Sigmoid colon (tissue), 7 donors: Measurements from ENCODE around the gene TSSK6. TPM values are rescaled to one million over a fixed set of nuclear protein-coding genes. Genes with fewer than 3 reads are reported as not detected.

ENCODE experiments used
- DNase-seq: peaks from one replicate; pipeline ENCODE4 v3.0.0-alpha.2; 2019
- H3K27ac ChIP-seq, 4 donors: fragments of 200-600 bp; sonication (generic); one replicate each; pipeline ENCODE4 v1.5.1; 2016 to 2019; ENCODE audit warnings: mild to moderate bottlenecking in 1 of 4
- H3K27me3 ChIP-seq, 3 donors: fragments of 200-600 bp; sonication (generic); one replicate each; pipeline ENCODE4 v1.5.1; 2019; ENCODE audit warnings: mild to moderate bottlenecking in 1 of 3
- H3K36me3 ChIP-seq, 4 donors: fragments of 200-600 bp; sonication (generic); one replicate each; pipeline ENCODE4 v1.5.1; 2016 to 2019
- H3K4me1 ChIP-seq, 4 donors: fragments of 200-600 bp; sonication (generic); one replicate each; pipeline ENCODE4 v1.5.1; 2017 to 2019
- H3K4me3 ChIP-seq, 4 donors: fragments of 200-600 bp; sonication (generic); one replicate each; pipeline ENCODE4 v1.5.1; 2017 to 2019; ENCODE audit warnings: mild to moderate bottlenecking in 2 of 4, moderate library complexity in 1 of 4
- H3K9me3 ChIP-seq, 4 donors: fragments of 200-600 bp in 3 of 4; sonication (generic) in 3 of 4; one replicate each; pipeline versions ENCODE4 v1.5.1 to v1.6.1; 2013 to 2019
- CTCF ChIP-seq, 4 experiments: fragments of 450-650 bp in 3 of 4; fragments of 200-600 bp in 1 of 4; IDR thresholded peaks; one replicate each; pipeline ENCODE4 v1.5.1; 2016 to 2019; ENCODE audit warnings: antibody characterized with exemption in 4 of 4, mild to moderate bottlenecking in 3 of 4, moderate library complexity in 2 of 4
- EP300 ChIP-seq, 4 donors: sonication (generic); formaldehyde crosslinking; IDR thresholded peaks; one replicate each; pipeline ENCODE4 v1.6.1; 2017; ENCODE audit warnings: antibody characterized with exemption in 4 of 4
- POLR2A ChIP-seq, 2 donors: fragments of 450-650 bp; IDR thresholded peaks; one replicate each; pipeline ENCODE4 v1.6.1; 2016; ENCODE audit warnings: antibody characterized with exemption in 2 of 2, mild to moderate bottlenecking in 2 of 2, moderate library complexity in 2 of 2
- POLR2AphosphoS5 ChIP-seq, 4 donors: sonication (generic); formaldehyde crosslinking; IDR thresholded peaks; one replicate each; pipeline ENCODE4 v1.6.1; 2017; ENCODE audit warnings: antibody characterized with exemption in 4 of 4
- WGBS, 2 donors: extraction: QIAGEN DNeasy Blood & Tissue Kit; methylation state at CpG; one replicate each; pipeline ENCODE4 v1.1.7; 2013; 5-methylcytosine and 5-hydroxymethylcytosine counted together
- intact Hi-C: fragments of 100-400 bp; cut with DNase I; formaldehyde crosslinking; loops from one replicate; pipeline ENCODE4 v1.15.1; 2023
- polyA plus RNA-seq, 3 donors: library from polyadenylated mRNA; stranded (reverse); fragments of 200-250 nt; gene quantifications; one replicate each; pipeline ENCODE4 v1.2.3, GENCODE V29; 2013
- total RNA-seq, 4 donors: library from RNA; depleted of rRNA; stranded (reverse); fragments of >200 nt; gene quantifications; one replicate each; pipeline ENCODE4 v1.1.0, GENCODE V29; 2016
- donor health status: healthy with polysubstance abuse.
- donor health status: Bipolar disorder and iron deficiency.
- donor health status: healthy.

TSSK6 gene
- total and polyA plus RNA-seq, 7 donors, result 1.2 to 3.3 (median 1.6) TPM

DNA sequence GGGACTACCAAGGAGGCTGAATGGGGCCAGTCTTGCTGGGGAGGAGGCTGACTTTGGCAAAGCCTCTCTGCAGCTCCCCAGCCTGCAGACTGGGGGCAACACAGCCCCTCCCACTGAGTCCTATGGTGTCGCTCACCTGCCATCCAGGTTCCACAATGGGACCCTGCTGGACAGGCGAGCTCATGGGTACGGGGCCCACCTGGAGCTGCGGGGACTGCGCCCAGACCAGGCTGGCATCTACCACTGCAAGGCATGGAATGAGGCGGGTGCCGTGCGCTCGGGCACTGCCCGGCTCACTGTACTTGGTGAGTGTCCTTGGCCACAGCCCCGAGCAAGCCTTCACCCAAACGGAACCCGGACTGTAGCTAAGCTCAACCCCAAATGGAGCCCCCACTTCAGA lies 27.8 kb upstream of the TSSK6 start:
- H3K27ac ChIP-seq, result no peak overlapping the region
- no peak for TF ChIP-seq CTCF (IDR thresholded peaks at IDR 0.05)
- no peak for TF ChIP-seq POLR2A (IDR thresholded peaks at IDR 0.05)
- TF ChIP-seq POLR2AphosphoS5 (IDR thresholded peaks at IDR 0.05), result no peak
- TF ChIP-seq EP300 (IDR thresholded peaks at IDR 0.05), result no peak
- WGBS, 2 donors, result 91 to 95% methylated on average over 13 of the region's 13 CpGs
- H3K36me3 ChIP-seq, result no peaks in the 10 kb centered on the region
- peaks cover 0 to 29% (median 26%) of the 10 kb centered on the region in 4 donors for H3K4me1 ChIP-seq
- H3K27me3 ChIP-seq, result peaks cover 43 to 98% (median 70%) of the 10 kb centered on the region in 3 donors
- no peak overlapping the region for H3K4me3 ChIP-seq
- intact Hi-C loops, result no loop called here
- DNase-seq, result no peak
- H3K9me3 ChIP-seq, result no peaks in the 10 kb centered on the region

- intact Hi-C loops, result no loop called here
- no peaks in the 10 kb centered on the region for H3K36me3 ChIP-seq
- TF ChIP-seq POLR2A (IDR thresholded peaks at IDR 0.05), result no peak
- no peak for TF ChIP-seq CTCF (IDR thresholded peaks at IDR 0.05)
- no peak for TF ChIP-seq POLR2AphosphoS5 (IDR thresholded peaks at IDR 0.05)
- no peak for TF ChIP-seq EP300 (IDR thresholded peaks at IDR 0.05)
- no peaks in the 10 kb centered on the region for H3K9me3 ChIP-seq
- DNase-seq, result no peak
- peaks cover 0 to 35% (median 31%) of the 10 kb centered on the region in 4 donors for H3K4me1 ChIP-seq
- 77 to 84% methylated on average over 12 of the region's 12 CpGs for WGBS, 2 donors
- H3K4me3 ChIP-seq, result no peak overlapping the region
- H3K27me3 ChIP-seq, result peaks cover 47 to 98% (median 76%) of the 10 kb centered on the region in 3 donors
- no peak overlapping the region for H3K27ac ChIP-seq
Observed at GRCh38 chr19:19542507-19542906, 27.2 kb upstream of the TSSK6 start.

DNA sequence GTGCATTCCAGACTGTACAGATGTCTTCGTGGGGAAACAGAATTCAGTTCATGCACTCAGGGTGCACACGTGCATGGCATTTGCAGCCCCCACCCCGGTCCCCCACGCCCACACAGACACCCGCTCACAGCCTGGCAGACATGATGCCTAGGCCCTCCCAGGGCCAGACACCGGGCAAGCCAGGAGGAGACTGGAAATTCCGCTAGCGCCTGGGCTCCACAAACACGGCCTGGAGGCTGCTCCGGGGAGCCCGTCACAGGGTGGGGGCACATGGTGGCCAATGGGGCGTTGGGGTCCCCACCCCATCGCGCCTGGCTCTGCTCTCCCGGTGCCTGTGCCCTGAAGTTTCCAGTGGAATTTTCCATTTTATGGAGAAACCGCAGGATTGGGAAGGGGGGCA lies 26.3 kb upstream of the TSSK6 start:
- Histone ChIP-seq H3K9me3 (no peaks in the 10 kb centered on the region), H3K27me3 (peaks cover 47 to 94% (median 80%) of the 10 kb centered on the region in 3 donors), H3K27ac (no peak overlapping the region), H3K4me1 (peaks cover 0 to 40% (median 36%) of the 10 kb centered on the region in 4 donors), H3K4me3 (no peak overlapping the region), H3K36me3 (no peaks in the 10 kb centered on the region)
- no peak for DNase-seq
- WGBS, 2 donors, result 78 to 83% methylated on average over 16 of the region's 16 CpGs
- TF ChIP-seq EP300 (IDR thresholded peaks at IDR 0.05), result no peak
- intact Hi-C loops, result no loop called here

- intact Hi-C loops, result no loop called here
- no peak for DNase-seq
- Histone ChIP-seq H3K4me1 (peaks cover 0 to 40% (median 36%) of the 10 kb centered on the region in 4 donors), H3K36me3 (no peaks in the 10 kb centered on the region), H3K4me3 (peak overlapping the region in 1 of 4 donors; percentile 11), H3K9me3 (no peaks in the 10 kb centered on the region), H3K27ac (no peak overlapping the region), H3K27me3 (peaks cover 47 to 87% (median 80%) of the 10 kb centered on the region in 3 donors)
- WGBS, 2 donors, result 4% methylated on average over 45 of the region's 45 CpGs
- TF ChIP-seq POLR2AphosphoS5 (IDR thresholded peaks at IDR 0.05), result no peak
- no peak for TF ChIP-seq CTCF (IDR thresholded peaks at IDR 0.05)
- TF ChIP-seq POLR2A (IDR thresholded peaks at IDR 0.05), result no peak
- no peak for TF ChIP-seq EP300 (IDR thresholded peaks at IDR 0.05)
Observed at GRCh38 chr19:19540715-19541515, 25.6 kb upstream of the TSSK6 start.

GRCh38 chr19:19540064-19540714 lies 24.8 kb upstream of the TSSK6 start:
- TF ChIP-seq POLR2AphosphoS5 (IDR thresholded peaks at IDR 0.05) (no peak), EP300 (IDR thresholded peaks at IDR 0.05) (no peak), POLR2A (IDR thresholded peaks at IDR 0.05) (no peak), CTCF (IDR thresholded peaks at IDR 0.05) (no peak)
- Histone ChIP-seq H3K27me3 (peaks cover 47 to 80% (median 80%) of the 10 kb centered on the region in 3 donors), H3K36me3 (no peaks in the 10 kb centered on the region), H3K4me1 (peaks cover 0 to 40% (median 36%) of the 10 kb centered on the region in 4 donors), H3K27ac (no peak overlapping the region), H3K9me3 (no peaks in the 10 kb centered on the region), H3K4me3 (peak overlapping the region in 1 of 4 donors; percentile 11)
- intact Hi-C loops, result no loop called here
- DNase-seq, result no peak
- 13 to 39% methylated on average over 74 of the region's 74 CpGs for WGBS, 2 donors
